GM13976 (cell line): ENCODE measurements around the gene TP63.

Experiments used
- DNase-seq: peaks from one replicate; pipeline ENCODE4 v3.0.0; 2012; ENCODE audit warnings: low spot score
- CTCF ChIP-seq: IDR thresholded peaks from 2 replicates; pipeline ENCODE4 v1.5.1; 2012; ENCODE audit warnings: borderline replicate concordance, mild to moderate bottlenecking; ENCODE audit not compliant: insufficient read depth; ENCODE audit errors: extremely low read depth, missing control alignments, control extremely low read depth
- in situ Hi-C: fragments of 300-500 bp; cut with MboI; formaldehyde crosslinking; loops from one replicate; pipeline ENCODE4 v1.12.0; 2022; ENCODE audit warnings: low sequenced_read_pairs, mixed read lengths, inconsistent platforms; ENCODE audit not compliant: unreplicated experiment

The TP63 gene

GRCh38 chr3:189833996-189834395, 202.8 kb downstream of the TP63 start:
- no peak for DNase-seq
- in situ Hi-C loops = no loop called here
- no peak for TF ChIP-seq CTCF

GRCh38 chr3:189834462-189834861, 203.3 kb downstream of the TP63 start:
- no peak for TF ChIP-seq CTCF
- in situ Hi-C loops = no loop called here
- no peak for DNase-seq

- no peak for TF ChIP-seq CTCF
- no peak for DNase-seq
- in situ Hi-C loops = no loop called here
Observed at GRCh38 chr3:189836795-189837194, 205.6 kb downstream of the TP63 start.

- DNase-seq = no peak
Observed at GRCh38 chr3:189838291-189838690, 207.1 kb downstream of the TP63 start.

GRCh38 chr3:189839576-189839975, 208.4 kb downstream of the TP63 start:
- DNase-seq = no peak
- in situ Hi-C loops = no loop called here
- no peak for TF ChIP-seq CTCF

More at GRCh38 chr3:189838291-189838690, 207.1 kb downstream of the TP63 start:
- in situ Hi-C loops = no loop called here
- TF ChIP-seq CTCF = no peak

GRCh38 chr3:189841473-189842205, 210.4 kb downstream of the TP63 start:
- TF ChIP-seq CTCF = no peak
- in situ Hi-C loops = no loop called here
- DNase-seq = no peak
